Endothelial cell of umbilical vein (primary cell): ENCODE measurements around the gene ZNF717. TPM values are rescaled to one million over a fixed set of nuclear protein-coding genes. Genes with fewer than 3 reads are reported as not detected.

ENCODE experiments used
- BruUV-seq: library from RNA; stranded (reverse); fragments of 400-500 nt; replicated peaks from 2 replicates; lab custom pipeline; 2021; lab: Mats Ljungman, UMichigan
- CTCF ChIA-PET: fragments of 300-600, 350-600 bp; sonication (Branson Sonifier 250); formaldehyde crosslinking; loops from one replicate; lab custom pipeline; 2021; ENCODE audit warnings: antibody characterized with exemption, inconsistent platforms; lab: Charles Lee
- POLR2A ChIA-PET: fragments of 300-600, 350-600 bp; sonication (Branson Sonifier 250); formaldehyde crosslinking; loops from one replicate; lab custom pipeline; 2021; ENCODE audit warnings: antibody characterized with exemption, inconsistent platforms; lab: Charles Lee
- DNase-seq: peaks from one replicate; pipeline ENCODE4 v3.0.0-alpha.2; 2011; ENCODE audit warnings: low read depth, low spot score
- FAIRE-seq: peaks from 2 replicates; lab custom pipeline; 2011; peaks lifted over from hg19 to GRCh38; lab: Jason Lieb, UNC
- H2AFZ ChIP-seq: 2 replicates; pipeline ENCODE4 v1.6.0; 2012; ENCODE audit warnings: low read depth, low read length, control low read depth, inconsistent platforms
- H3K27ac ChIP-seq: 2 replicates; pipeline ENCODE4 v1.5.1; 2011; ENCODE audit warnings: low read depth, mild to moderate bottlenecking, control low read depth, low read length, moderate library complexity; ENCODE audit not compliant: insufficient read depth
- H3K27me3 ChIP-seq, 2 experiments: 2 replicates each; pipeline versions ENCODE4 v1.6.0 to v1.6.1; 2011; ENCODE audit warnings: low read length in 2 of 2, mixed read lengths in 1 of 2; ENCODE audit not compliant: control insufficient read depth in 2 of 2, insufficient read depth in 2 of 2
- H3K36me3 ChIP-seq, 2 experiments: 2 replicates in 1 of 2; 3 replicates in 1 of 2; pipeline ENCODE4 v1.5.1; 2011; ENCODE audit warnings: low read length in 2 of 2, mild to moderate bottlenecking in 1 of 2, moderate library complexity in 1 of 2; ENCODE audit not compliant: control insufficient read depth in 2 of 2, insufficient read depth in 2 of 2; ENCODE audit errors: extremely low read depth in 1 of 2
- H3K4me1 ChIP-seq: 3 replicates; pipeline ENCODE4 v1.5.1; 2011; ENCODE audit warnings: mild to moderate bottlenecking, low read length; ENCODE audit not compliant: control insufficient read depth, insufficient read depth; ENCODE audit errors: extremely low read depth
- H3K4me2 ChIP-seq: 2 replicates; pipeline ENCODE4 v1.6.1; 2011; ENCODE audit warnings: low read length, control low read depth, mixed read lengths; ENCODE audit not compliant: insufficient read depth
- H3K4me3 ChIP-seq, 3 experiments: fragments of 200-600 bp in 1 of 3; sonication (generic), shearing (Covaris generic) in 1 of 3; replicated peaks in 1 of 3; 2 replicates each; pipeline ENCODE4 v1.5.1; 2011 to 2016; ENCODE audit warnings: control low read depth in 3 of 3, low read length in 3 of 3, mild to moderate bottlenecking in 2 of 3, inconsistent platforms in 1 of 3, low read depth in 1 of 3, moderate library complexity in 1 of 3; ENCODE audit not compliant: insufficient read depth in 1 of 3
- H3K79me2 ChIP-seq: 2 replicates; pipeline ENCODE4 v1.6.0; 2012; ENCODE audit warnings: low read length, inconsistent platforms; ENCODE audit not compliant: control insufficient read depth, insufficient read depth
- H3K9ac ChIP-seq: replicated peaks from 2 replicates; pipeline ENCODE3; 2011; ENCODE audit warnings: low read length, control low read depth; ENCODE audit not compliant: insufficient read depth; ENCODE audit errors: extremely low read depth
- H3K9me1 ChIP-seq: replicated peaks from 3 replicates; pipeline ENCODE4 v1.6.0; 2011; ENCODE audit warnings: mild to moderate bottlenecking, low read length; ENCODE audit not compliant: control insufficient read depth, insufficient read depth; ENCODE audit errors: extremely low read depth
- H3K9me3 ChIP-seq: replicated peaks from 2 replicates; pipeline ENCODE4 v1.5.1; 2012; ENCODE audit warnings: low read length, inconsistent platforms; ENCODE audit not compliant: control insufficient read depth, insufficient read depth
- H4K20me1 ChIP-seq: replicated peaks from 2 replicates; pipeline ENCODE3; 2011; ENCODE audit warnings: mild to moderate bottlenecking, low read length; ENCODE audit not compliant: control insufficient read depth, insufficient read depth; ENCODE audit errors: extremely low read depth
- EZH2 ChIP-seq: IDR thresholded peaks from 2 replicates; pipeline ENCODE4 v1.6.1; 2012; ENCODE audit warnings: borderline replicate concordance, low read depth, mild to moderate bottlenecking, moderate library complexity, low read length, inconsistent platforms; ENCODE audit not compliant: severe bottlenecking
- FOS ChIP-seq: IDR thresholded peaks from 2 replicates; pipeline ENCODE4 v1.6.1; 2011; ENCODE audit warnings: mild to moderate bottlenecking, low read length, moderate library complexity, borderline replicate concordance; ENCODE audit not compliant: insufficient read depth
- GATA2 ChIP-seq: IDR thresholded peaks from 2 replicates; pipeline ENCODE4 v1.7.0; 2011; ENCODE audit warnings: low read depth, mild to moderate bottlenecking, moderate library complexity, mixed read lengths, low read length; ENCODE audit not compliant: insufficient read length, insufficient read depth
- JUN ChIP-seq: IDR thresholded peaks from 2 replicates; pipeline ENCODE4 v1.6.1; 2011; ENCODE audit warnings: borderline replicate concordance, low read depth; ENCODE audit not compliant: insufficient read length, insufficient read depth
- MYC ChIP-seq: IDR thresholded peaks from one replicate; pipeline ENCODE4 v1.6.1; 2011; ENCODE audit warnings: mild to moderate bottlenecking, low read depth, low read length
- POLR2A ChIP-seq: IDR thresholded peaks from 2 replicates; pipeline ENCODE4 v1.6.1; 2012; ENCODE audit warnings: low read depth, mild to moderate bottlenecking, control low read depth, low read length
- POLR2AphosphoS5 ChIP-seq: IDR thresholded peaks from 2 replicates; pipeline ENCODE4 v1.6.1; 2012; ENCODE audit warnings: low read depth, mild to moderate bottlenecking, control low read depth, low read length, moderate library complexity; ENCODE audit not compliant: insufficient read depth
- dilution Hi-C: fragments of 300-500 bp; cut with MboI; formaldehyde crosslinking; loops from one replicate; pipeline ENCODE4 v1.15.0; 2019; ENCODE audit warnings: low sequenced_read_pairs; ENCODE audit not compliant: extremely low pct_ligation_motif_present
- intact Hi-C: fragments of 100-400 bp; cut with micrococcal nuclease; formaldehyde crosslinking; loops from one replicate; pipeline ENCODE4 v1.10.0; 2022
- polyA plus RNA-seq, 4 experiments: library from polyadenylated mRNA; depleted of rRNA in 3 of 4; stranded (reverse) in 3 of 4; unstranded in 1 of 4; fragments of >200 nt; gene quantifications; 2 replicates each; pipeline versions ENCODE4 v1.2.1 to v1.2.3, GENCODE V29; 2011 to 2012; ENCODE audit warnings: missing spikeins in 1 of 4
- total RNA-seq: library from RNA; stranded (reverse); gene quantifications from 2 replicates; pipeline ENCODE4 v1.2.3, GENCODE V29; 2021
- TF ChIP-seq, protein P1 (sequence below): IDR thresholded peaks from 2 replicates; pipeline ENCODE4 v1.6.1; 2011; ENCODE audit not compliant: insufficient read depth, insufficient read length
- TF ChIP-seq, protein P2 (sequence below), 2 donors: IDR thresholded peaks; 1 replicate in 1 of 2; 2 replicates in 1 of 2; pipeline ENCODE4 v1.5.1; 2011; ENCODE audit warnings: low read length in 2 of 2, mild to moderate bottlenecking in 2 of 2, moderate library complexity in 2 of 2, control low read depth in 1 of 2, inconsistent platforms in 1 of 2, low read depth in 1 of 2; ENCODE audit not compliant: insufficient read depth in 1 of 2; ENCODE audit errors: extremely low read depth in 1 of 2

The ZNF717 gene
- total and polyA plus RNA-seq, 2 donors (not counting 3 experiments of a cell fraction or from before 2014, with no cell fraction given), result 4.1 to 7.1 TPM

GRCh38 chr3:75692061-75692460 is 93.3 kb downstream of the ZNF717 start:
- ChIA-PET CTCF (no interaction called here), POLR2A (no interaction called here)
- peaks cover 2% of the 10 kb centered on the region for H3K9me3 ChIP-seq
- no peaks in the 10 kb centered on the region for H3K27me3 ChIP-seq
- H3K36me3 ChIP-seq, result no peaks in the 10 kb centered on the region
- H2AFZ ChIP-seq, result no peak overlapping the region
- intact Hi-C loops, result no loop called here
- no peak overlapping the region for H3K27ac ChIP-seq
- BruUV-seq, result no TSS peak
- H3K4me1 ChIP-seq, result no peaks in the 10 kb centered on the region
- no peak overlapping the region for H3K4me2 ChIP-seq
- DNase-seq, result no peak
- no peak overlapping the region for H3K4me3 ChIP-seq
- dilution Hi-C loops, result no loop called here
- no peak for FAIRE-seq
- H3K79me2 ChIP-seq, result no peaks in the 10 kb centered on the region
- no peak overlapping the region for H3K9ac ChIP-seq
- TF ChIP-seq POLR2A, result no peak
- no peak for TF ChIP-seq GATA2
- TF ChIP-seq POLR2AphosphoS5, result no peak
- TF ChIP-seq MYC, result no peak
- TF ChIP-seq FOS, result no peak
- TF ChIP-seq, protein P1, sequence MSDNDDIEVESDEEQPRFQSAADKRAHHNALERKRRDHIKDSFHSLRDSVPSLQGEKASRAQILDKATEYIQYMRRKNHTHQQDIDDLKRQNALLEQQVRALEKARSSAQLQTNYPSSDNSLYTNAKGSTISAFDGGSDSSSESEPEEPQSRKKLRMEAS, result no peak
- TF ChIP-seq, protein P2, sequence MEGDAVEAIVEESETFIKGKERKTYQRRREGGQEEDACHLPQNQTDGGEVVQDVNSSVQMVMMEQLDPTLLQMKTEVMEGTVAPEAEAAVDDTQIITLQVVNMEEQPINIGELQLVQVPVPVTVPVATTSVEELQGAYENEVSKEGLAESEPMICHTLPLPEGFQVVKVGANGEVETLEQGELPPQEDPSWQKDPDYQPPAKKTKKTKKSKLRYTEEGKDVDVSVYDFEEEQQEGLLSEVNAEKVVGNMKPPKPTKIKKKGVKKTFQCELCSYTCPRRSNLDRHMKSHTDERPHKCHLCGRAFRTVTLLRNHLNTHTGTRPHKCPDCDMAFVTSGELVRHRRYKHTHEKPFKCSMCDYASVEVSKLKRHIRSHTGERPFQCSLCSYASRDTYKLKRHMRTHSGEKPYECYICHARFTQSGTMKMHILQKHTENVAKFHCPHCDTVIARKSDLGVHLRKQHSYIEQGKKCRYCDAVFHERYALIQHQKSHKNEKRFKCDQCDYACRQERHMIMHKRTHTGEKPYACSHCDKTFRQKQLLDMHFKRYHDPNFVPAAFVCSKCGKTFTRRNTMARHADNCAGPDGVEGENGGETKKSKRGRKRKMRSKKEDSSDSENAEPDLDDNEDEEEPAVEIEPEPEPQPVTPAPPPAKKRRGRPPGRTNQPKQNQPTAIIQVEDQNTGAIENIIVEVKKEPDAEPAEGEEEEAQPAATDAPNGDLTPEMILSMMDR (IDR thresholded peaks at IDR 0.05; ENCODE audit: extremely low read depth in 1 of 2, insufficient read depth in 1 of 2, low read depth in 1 of 2, low read length in 2 of 2), result no peak
- TF ChIP-seq EZH2, result no peak
- no peak for TF ChIP-seq JUN
- H4K20me1 ChIP-seq, result no peaks in the 10 kb centered on the region
- H3K9me1 ChIP-seq, result no peaks in the 10 kb centered on the region
